GM19023 (cell line): Measurements from ENCODE around the gene TEX13A.
"Not testable (repeated sequence)": the region's sequence is repeated elsewhere in the genome, so short reads cannot be mapped to it uniquely, and the experiment has no call there.

Experiments
- ATAC-seq: cut with Tn5 transposase; IDR thresholded peaks from one replicate; pipeline ENCODE4 v1.9.1; 2021; ENCODE audit warnings: mild to moderate bottlenecking, moderate library complexity; ENCODE audit not compliant: unreplicated experiment

TEX13A gene, protein sequence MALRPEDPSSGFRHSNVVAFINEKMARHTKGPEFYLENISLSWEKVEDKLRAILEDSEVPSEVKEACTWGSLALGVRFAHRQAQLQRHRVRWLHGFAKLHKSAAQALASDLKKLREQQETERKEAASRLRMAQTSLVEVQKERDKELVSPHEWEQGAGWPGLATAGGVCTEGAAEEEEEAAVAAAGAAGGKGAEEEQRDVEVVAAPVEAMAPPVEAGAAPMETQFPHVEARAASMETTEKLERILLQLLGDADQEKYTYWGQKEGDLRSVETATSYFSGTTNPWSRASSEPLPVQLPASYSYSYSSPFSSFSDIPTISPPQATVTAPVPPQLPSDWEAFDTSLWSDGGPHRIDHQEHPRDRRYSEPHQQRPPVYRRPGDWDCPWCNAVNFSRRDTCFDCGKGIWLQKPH

DNA sequence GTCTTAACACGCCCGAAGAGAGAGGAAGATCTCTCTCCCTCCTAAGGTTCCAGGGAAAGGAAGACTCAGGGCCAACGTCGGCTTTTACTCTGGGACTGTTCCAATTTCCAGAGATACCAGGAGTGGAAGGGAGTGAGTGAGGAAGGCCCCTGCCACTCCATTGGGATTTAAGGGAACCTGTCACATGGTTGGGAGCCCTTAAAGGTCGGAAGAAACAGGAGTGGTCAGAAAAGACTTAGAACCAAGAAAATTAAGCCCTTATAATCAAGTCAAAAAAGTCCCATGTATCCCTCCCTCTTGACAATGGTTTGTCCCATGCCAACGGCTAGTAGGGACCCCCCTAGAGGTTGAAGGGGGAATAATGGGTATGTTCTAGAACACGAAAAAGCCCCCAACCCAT lies at the start of gene TEX13A:
TEX13A (minus strand) TSS at position 59 of the 400 bp plus-strand sequence. CDS start 297 bp downstream, outside the sequence.
- ATAC-seq: no peak

DNA sequence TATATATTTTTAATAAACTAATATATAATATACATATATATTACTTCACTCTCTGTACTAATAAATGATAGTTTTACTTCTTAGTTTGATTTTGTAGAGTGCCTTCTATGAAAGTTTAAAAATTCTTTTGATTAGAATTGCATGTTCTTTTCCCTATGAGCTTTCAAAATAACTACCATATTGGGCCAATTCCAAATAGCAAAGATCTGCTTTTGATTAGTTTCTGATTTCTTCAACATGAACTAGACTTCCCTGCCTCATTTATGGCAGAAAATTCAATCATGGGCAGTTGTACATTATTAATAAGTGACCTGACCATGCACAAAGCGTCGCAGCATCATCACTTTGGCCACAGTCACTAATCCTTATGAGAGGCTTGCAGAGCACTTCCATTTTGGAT lies 48.9 kb upstream of the TEX13A start:
- no peak for ATAC-seq

DNA sequence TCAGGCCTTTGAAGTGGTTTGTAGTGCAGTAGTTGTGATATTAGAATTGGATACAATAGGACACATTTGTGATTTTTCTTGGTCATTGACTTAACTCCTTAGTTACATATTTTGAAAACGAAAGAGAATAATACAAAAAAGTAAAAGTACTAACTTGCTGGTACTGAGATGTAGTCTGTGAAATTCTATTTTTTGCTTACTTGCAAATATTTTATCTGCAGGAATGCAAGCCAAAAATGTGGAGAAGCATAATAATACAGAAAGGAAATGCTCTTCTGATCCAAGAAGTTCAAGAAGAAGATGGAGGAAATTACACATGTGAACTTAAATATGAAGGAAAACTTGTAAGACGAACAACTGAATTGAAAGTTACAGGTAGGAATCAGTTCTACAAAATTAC lies 46.7 kb upstream of the TEX13A start:
- no peak for ATAC-seq

GRCh38 chrX:105266456-105266855 lies 46.0 kb upstream of the TEX13A start:
- no peak for ATAC-seq

- no peak for ATAC-seq
Measured at GRCh38 chrX:105265093-105265492, 44.6 kb upstream of the TEX13A start.

GRCh38 chrX:105263801-105264200 lies 43.3 kb upstream of the TEX13A start:
- ATAC-seq: no peak

GRCh38 chrX:105263171-105263570 lies 42.7 kb upstream of the TEX13A start:
- no peak for ATAC-seq

DNA sequence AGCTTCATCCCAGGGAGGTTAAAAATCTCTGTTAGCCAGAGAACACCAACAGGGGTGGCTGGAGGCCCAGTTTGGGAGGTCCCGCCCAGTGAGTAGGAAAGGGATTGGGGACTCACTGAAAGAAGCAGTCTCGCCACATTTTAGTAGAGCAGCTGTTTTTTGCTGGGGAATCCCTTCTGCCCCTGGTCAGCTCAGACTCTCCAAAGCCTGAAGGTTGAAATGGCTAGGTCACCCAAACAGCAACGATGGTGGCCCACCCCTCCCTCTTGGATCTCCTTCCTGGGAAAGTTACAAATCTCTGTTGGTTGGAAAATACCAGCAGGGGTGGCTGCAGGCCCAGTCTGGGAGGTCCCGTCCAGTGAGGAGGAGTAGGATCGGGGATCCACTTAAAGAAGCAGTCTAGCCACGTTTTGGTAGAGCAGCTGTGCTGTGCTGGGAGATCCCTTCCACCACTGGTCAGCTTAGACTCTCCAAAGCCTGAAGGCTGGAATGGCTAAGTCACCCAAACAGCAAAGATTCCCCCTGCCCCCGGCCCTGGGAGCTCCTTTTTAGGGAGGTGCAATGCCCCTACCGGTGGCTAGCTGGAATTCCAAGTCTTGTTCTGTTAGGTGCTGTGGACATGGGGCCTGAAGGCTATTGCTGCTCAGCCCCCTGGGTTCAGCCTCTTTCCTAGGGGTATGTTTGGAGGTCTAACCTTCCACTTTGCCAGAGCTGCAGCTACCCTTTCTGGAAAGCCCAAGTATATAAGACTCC lies 40.0 kb upstream of the TEX13A start:
- ATAC-seq: no peak

GRCh38 chrX:105241056-105241455 lies 20.6 kb upstream of the TEX13A start:
- no peak for ATAC-seq

GRCh38 chrX:105237407-105237806 lies 16.9 kb upstream of the TEX13A start:
- not testable (repeated sequence) for ATAC-seq

- ATAC-seq: no peak
Measured at GRCh38 chrX:105229146-105229545, 8.7 kb upstream of the TEX13A start.

DNA sequence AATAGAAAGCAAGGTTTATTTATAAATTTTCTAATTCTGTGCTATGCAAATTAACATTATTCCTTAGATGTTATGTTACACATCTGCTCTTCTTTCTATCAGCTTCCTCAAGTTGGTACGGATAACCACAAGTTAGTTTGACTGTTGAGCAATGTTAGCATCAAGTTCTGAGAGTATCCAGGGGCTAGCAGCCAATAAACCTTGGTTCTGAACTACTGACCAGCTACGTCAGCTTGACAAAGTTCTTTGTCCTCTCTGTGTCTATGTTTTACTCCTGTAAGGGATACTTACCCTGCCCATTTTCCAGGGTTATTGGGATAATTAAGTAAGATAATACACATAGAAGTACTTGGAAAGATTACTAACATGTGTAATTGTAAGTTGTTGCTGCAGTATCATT lies 8.1 kb upstream of the TEX13A start:
- ATAC-seq: no peak

DNA sequence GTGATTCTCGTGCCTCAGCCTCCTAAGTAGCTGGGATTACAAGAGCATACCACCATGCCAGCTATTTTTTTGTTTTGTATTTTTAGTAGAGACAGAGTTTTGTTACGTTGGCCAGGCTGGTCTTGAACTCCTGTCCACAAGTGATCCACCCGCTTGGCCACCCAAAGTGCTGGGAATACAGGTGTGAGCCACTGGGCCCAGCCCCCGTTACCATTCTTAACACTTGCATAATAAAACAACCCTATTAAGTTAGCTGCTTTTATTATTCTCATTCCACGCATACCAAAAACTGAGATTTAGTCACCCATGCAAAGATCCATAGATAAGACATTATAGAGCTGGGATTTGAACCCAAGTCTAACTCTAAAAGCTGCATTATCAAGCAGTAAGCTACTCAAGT lies 6.0 kb upstream of the TEX13A start:
- no peak for ATAC-seq

- ATAC-seq: no peak
Measured at GRCh38 chrX:105221374-105221773, 880 bp upstream of the TEX13A start.

- ATAC-seq: no peak
Measured at GRCh38 chrX:105219454-105220401, 766 bp downstream of the TEX13A start.

DNA sequence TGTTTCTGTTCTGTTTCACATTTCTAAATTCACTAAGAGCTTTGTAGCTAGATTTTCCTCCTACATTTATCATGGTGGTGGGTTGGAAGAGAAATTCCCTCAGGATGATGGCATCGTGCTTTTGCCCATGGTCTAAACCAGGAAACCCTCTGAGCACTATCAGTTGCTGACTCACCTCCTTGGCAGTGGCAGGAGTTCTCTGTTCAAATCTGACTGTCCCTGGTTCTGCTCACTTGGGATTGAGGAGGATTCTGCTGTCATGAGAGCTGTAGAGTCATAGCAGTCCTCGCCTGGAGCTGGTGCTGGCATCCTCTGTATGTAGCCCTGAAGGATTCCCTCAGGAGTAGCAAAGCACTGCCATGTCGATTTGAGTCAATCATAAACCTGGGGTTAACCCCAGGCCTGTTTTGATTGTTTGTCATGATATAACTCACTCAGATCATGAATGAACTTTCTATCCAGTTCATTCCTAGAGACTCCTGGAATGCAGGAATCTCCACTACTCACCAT lies 9.4 kb downstream of the TEX13A start:
- no peak for ATAC-seq

DNA sequence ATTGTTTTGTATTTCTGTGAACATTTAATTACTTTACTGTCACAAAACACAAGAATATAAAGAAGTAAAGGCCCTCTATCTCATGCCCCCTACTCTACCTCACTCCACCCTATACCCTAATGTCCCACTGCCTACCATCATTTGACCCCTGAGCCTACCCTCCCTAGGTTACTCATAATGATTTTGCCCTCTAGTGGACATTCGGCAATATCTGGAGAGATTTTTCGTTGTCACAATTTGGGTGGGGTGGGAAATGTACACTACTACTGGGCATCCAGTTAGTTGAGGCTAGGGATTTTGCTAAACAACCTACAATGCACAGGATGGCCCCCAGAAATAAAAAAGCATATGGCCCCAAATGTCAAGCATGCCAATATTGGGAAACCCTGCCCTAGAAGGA lies 10.2 kb downstream of the TEX13A start:
- ATAC-seq: no peak

- ATAC-seq: no peak
Measured at GRCh38 chrX:105209406-105209805, 11.1 kb downstream of the TEX13A start.

- ATAC-seq: no peak
Measured at GRCh38 chrX:105191878-105192277, 28.6 kb downstream of the TEX13A start.

GRCh38 chrX:105190252-105190853 lies 30.1 kb downstream of the TEX13A start:
- no peak for ATAC-seq
